IPS DF 19.7 (cell line): ENCODE measurements around the gene MDK.

Experiments
- DNase-seq: peaks from one replicate; pipeline ENCODE4 v3.0.0-alpha.2; 2013; ENCODE audit warnings: low read depth, low spot score

MDK gene

DNA sequence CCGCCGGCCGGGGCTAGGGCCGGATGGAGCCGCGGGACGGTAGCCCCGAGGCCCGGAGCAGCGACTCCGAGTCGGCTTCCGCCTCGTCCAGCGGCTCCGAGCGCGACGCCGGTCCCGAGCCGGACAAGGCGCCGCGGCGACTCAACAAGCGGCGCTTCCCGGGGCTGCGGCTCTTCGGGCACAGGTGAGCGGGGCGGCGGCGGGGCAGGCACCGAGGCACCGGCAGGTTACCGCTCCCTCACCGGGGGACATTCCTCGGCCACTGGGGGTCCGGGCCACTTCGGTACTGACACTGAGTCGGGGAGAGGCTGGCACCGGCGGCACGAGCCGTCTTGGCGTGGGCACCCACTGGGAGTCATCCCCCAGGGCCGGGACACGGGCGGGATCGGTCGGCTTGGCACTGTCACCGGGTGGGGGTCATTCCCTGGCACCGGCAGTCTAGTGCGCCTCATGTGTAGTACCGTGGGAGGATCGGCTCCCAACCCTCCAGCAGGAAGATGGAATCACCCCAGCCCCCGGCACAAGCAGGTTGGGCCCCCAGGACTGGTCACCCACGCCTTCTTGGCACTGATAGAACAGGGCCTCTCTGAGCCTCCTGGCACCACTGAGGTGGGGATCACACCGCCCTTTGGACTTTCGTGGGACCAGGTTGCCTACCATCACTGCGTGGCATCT lies 33.7 kb upstream of the MDK start:
- no peak for DNase-seq

DNA sequence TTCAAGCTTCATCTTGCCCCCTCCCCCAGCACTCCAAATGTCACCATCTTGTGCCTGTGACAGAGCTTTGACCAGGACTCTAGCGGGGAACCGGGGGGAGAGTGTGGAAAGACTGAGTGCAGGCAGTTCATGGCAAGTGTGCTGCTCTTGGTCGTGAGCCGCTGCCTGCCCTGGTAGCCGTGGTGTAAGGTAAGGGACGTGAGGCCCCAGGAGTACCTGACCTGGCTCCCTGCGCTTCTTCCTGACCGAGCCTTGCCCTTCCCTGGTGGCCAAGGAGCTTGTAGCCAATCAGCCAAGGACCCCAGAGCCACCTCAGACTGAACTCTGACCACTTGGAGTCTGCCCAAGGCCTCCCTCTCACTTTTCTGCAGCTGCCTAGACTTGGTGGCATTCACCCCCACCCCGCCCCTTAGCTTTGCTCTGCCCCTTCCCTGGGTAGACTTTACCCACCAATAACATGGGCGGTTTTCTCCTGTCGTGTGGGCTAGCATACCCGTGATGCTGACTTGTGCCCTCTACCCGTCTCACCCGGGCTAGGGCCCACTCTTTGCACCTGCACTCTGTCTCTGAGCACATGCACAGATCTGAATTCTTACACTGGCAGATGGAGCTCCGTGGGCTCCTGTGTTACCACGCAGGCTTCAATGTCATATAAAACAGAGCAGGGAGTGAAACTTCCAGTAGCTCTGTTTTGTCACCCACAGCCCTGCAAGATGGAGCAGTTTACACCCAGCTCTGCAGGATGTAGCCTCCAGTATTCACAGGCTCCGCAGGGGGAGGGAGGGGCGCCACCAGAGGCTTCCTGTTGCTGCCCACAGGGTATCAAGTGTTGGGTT lies 32.7 kb upstream of the MDK start:
- no peak for DNase-seq

DNA sequence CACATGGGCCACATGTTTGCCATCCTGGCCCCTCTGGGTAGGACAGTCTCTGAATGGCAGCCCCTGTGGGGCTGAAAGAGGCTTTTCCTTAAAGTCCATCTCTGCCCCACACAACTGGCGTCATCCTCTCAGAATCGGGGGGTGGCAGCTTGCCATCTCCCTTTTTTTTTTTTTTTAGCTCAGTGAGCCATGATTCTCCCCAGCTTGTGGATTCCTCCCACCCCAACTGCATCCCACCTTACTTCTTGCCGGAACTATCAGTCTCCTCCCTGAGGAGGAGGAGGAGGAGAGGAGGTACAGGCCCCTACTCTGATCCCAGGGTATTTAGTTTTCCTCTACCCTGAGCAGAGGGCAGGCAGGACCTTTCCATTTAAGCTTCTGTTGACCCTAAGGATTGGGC lies 30.8 kb upstream of the MDK start:
- DNase-seq = no peak

DNA sequence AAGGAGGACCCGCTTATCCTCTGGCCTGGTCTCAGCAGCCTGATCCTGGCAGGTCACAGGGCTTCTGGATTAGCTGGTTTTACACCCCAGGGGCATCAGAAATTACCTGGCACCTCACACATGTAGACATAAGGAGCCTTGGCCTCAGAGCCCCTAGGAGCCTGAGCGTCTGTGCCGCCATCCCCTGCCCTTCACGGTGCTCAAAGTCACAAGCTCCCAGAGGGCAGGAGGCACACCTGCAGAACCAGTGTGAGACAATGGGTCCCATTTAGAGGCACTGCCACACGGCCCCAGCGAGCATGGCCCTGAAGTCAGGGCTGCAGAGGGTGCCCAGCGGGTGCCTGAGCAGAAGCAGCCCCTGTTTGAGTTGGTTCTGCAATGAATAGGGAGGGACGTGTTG lies 30.3 kb upstream of the MDK start:
- DNase-seq = no peak

DNA sequence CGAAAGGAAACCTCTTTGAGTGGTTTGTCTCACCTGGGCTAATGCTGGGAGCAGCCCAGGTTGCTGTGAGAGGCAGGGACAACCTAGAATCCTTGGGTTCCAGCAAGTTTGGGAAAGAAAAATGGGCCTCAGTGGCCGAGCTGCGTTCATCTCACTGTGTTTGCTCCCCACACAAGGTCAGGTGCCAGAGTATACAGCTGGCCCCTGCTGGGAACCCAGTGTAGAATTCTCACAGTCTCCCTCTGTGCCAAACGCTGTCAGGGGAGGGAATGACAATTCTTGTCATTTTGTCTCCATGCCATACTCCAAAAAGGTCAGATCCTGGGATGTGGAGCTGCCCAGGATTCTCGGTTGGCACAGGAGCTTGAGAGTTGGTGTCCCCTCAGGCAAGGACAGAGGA lies 29.9 kb upstream of the MDK start:
- DNase-seq = no peak

DNA sequence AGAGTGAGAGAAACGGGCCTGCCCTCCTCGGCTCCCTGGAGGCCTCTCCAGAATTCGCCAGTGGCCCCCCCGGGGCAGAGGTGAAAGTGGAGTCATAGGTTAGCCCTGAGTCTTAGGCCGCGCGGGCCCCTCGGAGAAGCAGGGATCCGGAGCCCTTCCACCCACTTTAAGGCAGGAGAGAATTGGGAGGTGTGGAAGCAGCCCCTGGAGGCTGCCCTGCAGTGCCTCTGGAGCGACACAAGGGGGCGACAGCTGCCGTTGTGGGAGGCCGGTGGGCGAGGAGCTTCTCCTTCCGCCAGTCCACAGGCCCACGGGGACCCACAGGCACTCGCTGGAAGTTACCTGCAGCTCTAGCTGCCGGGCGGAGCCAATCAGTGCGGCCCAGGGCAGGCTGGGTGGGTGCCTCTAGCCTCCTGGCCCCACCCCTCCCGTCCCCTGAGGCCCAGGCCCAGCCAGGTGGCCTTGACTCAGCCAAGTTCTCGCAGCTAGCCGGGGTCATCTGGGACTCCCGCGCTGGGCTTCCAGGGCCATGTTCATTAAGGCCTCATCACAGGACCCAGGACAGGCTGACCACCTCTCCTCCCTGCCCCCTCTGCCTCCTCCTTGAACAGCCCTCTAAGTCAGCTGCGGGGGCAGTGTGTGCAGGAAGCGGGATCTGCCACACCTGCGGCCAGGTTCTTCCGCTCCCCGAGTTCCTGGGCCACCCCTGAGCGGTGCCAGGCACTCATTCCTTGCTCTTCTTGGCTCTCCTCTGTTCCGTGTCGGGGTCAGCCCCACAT lies 29.2 kb upstream of the MDK start:
- no peak for DNase-seq

DNA sequence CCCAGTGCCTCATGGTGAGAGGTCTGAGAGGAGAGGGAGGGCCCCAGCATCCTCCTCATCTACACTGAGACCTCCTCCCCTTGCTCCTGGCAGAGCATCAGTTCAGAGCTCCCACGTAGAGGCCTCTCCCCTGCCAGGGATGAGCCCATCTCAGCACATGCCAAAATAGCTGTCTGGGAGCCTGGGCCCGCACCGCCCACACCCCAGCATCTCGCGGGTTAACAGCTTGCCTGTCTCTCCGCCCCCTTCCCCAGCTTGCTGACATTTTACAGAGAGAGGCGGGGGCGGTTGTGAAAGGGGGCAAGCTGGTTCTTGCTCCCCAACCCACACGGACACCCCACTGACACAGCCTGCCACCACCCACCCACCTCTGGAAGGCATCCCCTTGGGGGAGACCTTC lies 27.8 kb upstream of the MDK start:
- DNase-seq = no peak

DNA sequence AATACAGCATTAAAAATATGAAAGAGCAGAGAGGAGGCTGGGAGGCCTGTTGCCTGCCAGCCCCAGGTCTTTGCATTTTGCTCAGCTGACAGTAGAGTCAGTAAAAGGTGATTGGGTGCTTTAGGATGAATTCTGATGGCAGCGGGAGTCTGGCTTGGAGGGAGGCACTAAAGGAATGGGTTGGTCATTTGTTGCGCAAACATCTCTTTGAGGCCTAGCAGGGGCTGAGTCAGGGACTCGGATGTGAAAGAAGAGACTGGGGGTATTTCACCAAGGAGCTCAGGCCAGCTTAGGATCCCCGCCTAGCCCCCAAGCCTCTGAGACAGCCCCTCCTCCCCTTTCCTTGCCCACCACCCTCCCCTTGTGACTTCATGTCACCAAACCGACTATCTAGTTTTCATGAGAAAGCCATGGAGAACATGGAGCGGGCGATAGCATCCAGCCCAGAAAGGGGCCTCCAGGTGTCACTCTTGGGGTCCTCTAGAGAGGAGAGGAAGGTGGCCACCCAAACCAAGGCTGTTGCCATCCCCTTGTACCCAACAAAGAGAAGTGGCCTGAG lies 24.5 kb upstream of the MDK start:
- DNase-seq = no peak

DNA sequence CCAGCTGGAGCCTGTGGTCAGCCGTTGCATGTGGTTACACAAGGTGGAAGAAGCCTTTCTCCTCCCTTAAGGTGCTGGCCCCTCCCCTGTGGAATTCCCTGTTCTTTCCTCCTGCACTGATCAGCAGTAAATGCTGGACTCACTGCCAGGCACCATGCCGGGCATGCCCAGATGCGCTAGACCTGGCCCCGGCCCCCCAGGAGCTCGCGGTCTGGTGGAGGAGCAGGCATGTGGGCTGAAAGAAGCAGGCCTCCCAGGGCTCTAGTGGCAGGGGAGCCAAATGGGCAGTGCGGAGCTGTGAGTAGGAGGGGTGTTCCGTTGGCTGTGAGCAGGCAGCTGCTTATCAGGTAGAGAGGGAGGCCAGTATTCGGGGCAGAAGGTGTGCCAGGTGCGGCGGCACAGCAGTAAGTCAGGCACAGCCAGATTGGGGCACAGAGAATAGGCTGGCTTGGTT lies 24.0 kb upstream of the MDK start:
- DNase-seq = no peak

DNA sequence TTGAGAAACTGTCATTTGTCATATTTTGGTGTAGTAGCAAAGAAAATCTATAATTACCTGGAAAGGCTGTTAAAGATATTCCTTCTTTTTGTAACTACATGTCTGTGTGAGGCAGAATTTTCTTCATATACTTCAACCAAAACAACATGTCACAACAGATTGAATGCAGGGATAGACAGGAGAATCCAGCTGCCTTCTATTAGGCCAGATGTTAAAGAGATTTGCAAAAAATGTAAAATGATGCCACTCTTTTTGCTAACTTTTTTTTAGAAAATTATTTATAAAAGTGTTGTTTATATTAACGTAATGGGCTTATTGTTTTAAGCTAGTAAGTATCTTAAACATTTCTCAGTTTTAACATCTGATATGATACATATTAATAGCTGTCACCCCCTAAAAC lies 21.5 kb upstream of the MDK start:
- DNase-seq = no peak

DNA sequence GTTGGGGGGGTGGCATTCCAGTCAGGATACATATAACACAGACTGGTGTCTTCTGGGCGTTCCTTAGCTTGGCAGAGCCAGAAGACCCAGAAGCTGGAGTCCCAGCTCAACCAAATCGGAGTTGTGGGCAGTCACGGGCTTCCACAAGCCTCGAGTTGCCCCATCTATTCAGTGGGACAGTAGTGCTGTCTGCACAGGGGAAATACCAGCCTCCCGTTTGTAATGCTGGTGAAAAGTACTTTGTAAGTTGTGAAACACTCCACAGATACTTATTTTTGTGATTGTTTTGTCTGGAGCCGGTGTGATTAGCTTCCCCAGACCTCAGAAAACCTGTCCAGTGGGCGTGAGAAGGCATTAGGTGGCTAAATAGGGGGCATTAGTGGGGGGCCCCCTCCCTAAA lies 20.6 kb upstream of the MDK start:
- DNase-seq = no peak

DNA sequence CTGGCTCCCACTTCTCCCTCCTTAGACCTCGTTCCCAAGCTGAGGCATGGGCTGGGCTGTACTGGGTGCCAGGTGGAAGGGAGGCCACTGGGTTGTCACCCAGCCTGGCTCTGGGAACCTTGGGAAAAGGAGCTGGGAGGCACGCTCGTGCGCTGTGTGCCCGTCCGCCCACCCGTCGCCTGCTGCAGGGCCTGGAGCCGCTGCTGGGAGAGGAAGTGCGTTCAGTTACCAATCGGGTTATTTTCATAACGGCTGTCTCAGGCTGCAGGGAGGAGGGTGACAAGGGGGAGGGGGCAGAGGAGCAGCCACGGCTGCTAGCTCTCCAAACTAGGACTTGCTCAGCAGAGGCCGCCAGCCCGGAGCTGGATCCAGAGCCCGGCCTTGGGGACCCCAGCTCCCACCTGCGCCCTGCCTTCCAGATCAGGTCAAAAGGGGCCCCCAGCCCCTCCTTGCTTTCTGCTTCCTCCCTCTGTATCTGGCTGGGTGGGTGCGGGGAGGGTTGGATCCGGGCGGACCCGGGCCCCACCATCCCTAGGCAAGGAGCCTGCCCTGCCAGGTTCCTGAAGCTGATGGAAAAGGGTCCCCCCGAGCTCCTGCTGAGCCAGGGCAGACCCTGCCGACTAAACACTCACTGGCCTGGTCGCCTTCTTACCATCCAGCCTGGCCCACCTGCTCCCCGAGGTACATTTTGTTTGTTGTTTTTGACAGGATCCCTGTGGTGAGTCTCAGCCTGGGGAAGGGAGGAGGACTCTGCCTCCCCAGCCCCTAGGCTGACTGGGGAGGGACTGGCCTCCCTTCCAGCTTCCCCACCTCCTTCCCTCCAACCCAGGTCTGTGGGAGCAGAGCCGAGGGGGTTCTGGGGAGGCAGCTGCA lies 19.9 kb upstream of the MDK start:
- DNase-seq = no peak

DNA sequence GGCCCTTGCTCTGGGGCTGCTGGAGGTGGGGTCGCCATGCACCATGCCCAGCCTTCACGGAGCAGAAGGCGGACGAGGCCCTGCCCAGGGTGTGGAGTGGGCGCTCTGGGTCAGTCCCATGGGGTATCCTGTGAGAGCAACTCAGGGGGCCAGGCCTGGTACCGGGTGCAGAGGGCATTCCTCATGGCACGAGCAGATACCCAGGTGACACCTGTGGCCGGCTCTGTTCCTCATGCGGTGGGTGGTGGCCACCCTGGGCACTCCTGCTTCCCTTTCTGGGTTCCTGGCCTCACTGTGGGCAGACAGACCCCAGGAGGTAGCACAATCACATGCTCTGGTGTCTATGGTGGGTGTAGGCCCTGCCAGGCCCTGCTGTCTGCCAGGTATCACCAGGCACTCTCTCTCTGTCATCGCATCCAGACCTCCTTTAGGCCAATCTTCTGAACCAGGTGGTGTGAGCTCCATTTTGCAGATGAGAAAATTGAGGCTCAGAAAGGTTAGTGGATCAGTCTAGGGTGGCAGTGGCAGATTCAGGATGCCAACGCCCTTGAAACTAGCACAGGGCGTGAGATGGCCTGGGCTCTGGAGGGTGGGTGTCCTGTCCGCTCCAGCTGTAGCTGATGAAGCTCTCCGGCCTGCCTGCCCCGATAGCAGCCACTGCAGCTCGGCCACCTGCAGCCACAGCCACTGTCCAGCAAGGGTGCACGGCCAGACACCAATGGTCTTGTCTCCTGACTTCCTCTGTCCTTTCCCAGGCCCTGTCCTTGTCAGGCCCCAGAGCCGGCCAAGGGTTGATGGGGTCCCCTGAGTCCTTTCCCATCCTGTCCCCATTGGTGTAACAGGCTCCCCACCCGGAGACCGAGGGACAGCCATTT lies 19.1 kb upstream of the MDK start:
- DNase-seq = no peak

DNA sequence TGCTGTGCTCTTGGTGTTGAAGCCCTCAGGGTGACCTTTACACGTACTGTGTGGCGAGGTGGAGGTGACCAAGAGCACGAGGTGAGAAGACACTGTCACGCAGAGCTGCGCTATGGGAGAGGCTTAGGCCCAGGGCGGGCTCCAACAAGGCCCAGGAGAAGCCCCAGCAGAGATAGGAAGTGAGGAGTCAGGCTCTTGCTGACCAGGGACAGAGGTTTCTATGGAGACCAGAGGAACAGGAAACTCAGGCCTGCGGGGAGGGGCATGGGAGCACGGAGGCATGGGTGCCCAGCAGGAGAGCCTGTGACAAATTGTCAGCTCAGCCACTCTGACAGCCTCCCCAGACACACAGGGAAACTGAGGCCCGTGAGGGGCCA lies 18.4 kb upstream of the MDK start:
- DNase-seq = no peak

DNA sequence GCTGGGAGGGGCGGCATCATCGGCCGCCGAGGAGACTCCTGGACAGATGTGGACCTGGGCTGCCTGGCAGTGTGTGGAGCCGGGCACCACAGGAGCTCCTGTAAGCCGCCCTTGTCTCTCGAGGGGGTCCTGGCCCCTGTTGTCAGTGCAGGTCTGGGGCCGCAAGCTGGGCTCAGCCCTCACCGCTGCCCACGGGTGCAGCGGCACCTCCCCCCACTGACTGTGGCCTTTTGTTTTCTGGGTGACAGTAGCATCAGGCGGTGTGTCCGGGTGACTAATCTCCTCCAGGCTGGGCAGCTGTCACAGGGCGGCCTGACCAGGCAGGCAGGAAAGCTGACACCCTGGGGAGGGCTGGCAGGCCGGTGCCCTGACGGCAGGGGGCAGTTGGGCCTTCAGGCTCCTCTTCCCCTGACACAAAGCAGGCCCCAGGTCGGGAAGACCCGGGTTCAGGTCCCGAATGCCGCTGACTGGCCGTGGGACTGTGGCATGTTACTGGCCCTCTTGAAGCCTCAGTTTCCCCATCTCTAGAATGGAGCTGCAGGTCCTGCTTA lies 17.9 kb upstream of the MDK start:
- no peak for DNase-seq

DNA sequence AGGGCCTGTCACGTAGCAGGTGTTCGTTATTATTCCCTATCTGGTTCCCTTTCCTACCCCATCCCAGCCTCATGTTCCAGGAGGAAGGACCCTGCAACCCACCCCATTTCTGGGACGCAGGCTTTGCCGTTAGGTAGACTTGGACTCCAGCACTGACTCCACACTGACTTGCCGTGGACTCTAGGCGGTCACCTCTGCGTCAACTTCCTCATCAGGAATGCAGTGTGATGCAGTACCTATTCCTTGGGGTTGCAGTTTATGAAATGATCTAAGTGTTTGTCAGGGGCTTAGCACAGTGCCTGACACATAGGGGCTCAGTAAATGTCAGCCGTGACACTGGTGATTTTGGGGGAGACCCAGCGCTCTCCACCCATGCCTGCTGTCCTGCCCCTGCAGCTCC lies 17.4 kb upstream of the MDK start:
- DNase-seq = no peak

DNA sequence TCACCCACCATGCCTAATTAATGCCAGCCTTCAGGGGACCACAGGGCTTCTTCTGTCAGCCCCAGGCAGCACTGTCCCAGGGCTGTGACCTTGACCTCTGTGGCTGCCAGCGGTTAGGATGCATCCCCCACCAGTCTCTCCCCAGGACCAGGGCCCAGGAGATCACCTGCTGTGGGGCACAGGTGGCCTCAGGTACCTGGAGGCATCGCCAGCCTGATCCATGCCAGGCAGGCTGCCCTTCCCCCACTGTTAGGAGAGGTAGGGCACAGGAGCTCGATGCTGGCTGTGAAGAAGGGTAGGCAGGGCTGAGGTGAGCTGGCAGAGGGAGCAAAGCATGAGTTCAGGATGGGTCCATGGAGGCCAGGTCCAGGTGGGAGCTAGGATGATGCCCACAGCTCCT lies 16.7 kb upstream of the MDK start:
- DNase-seq = no peak

DNA sequence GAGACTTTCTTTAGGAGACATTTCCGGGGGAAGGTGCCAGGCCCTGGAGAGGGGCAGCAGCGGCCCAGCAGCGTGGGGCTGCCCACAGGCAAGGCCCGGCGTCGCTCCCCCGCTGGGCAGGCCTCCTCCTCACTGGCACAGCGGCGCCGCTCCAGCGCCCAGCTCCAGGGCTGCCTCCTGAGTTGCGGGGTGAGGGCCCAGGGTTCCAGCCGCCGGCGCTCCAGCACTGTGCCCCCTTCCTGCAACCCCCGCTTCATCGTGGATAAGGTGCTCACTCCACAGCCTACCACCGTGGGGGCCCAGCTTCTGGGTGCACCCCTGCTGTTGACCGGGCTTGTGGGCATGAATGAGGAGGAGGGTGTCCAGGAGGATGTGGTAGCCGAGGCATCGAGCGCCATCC lies 15.2 kb upstream of the MDK start:
- DNase-seq = no peak

DNA sequence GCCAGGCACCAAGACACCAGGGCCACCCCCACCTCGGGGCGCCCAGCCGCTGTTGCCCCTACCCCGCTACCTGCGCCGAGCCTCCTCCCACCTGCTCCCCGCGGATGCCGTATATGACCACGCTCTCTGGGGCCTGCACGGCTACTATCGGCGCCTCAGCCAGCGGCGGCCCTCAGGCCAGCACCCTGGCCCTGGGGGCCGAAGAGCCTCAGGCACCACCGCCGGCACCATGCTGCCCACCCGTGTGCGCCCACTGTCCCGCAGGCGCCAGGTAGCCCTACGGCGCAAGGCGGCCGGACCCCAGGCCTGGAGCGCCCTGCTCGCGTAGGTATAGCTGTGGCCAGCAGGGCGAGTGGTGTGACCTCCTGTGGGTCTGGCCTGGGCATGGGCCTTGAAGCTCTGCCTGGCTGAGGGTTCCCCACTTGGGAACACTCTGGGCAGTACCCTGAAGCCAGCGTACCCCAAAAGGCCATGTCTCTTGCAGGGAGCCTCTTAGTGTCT lies 14.8 kb upstream of the MDK start:
- no peak for DNase-seq
